Adipocyte (in vitro differentiated cells): Measurements from ENCODE around the gene NACA.
"Not testable (repeated sequence)": the region's sequence is repeated elsewhere in the genome, so short reads cannot be mapped to it uniquely, and the experiment has no call there.

ENCODE experiments used
- DNase-seq: peaks from one replicate; pipeline ENCODE4 v3.0.0-alpha.2; 2015; ENCODE audit warnings: low read depth
- H3K27me3 ChIP-seq: replicated peaks from 2 replicates; pipeline ENCODE4 v1.7.0; 2013; ENCODE audit warnings: mild to moderate bottlenecking, low read length, moderate library complexity; ENCODE audit not compliant: control insufficient read depth, insufficient read depth
- H3K36me3 ChIP-seq: 2 replicates; pipeline ENCODE4 v1.7.0; 2013; ENCODE audit warnings: low read length, mild to moderate bottlenecking, moderate library complexity; ENCODE audit not compliant: control insufficient read depth, insufficient read depth, severe bottlenecking
- H3K4me1 ChIP-seq: 2 replicates; pipeline ENCODE4 v1.7.0; 2013; ENCODE audit warnings: mild to moderate bottlenecking, low read length, moderate library complexity; ENCODE audit not compliant: control insufficient read depth, insufficient read depth
- H3K4me3 ChIP-seq: 2 replicates; pipeline ENCODE4 v1.7.0; 2013; ENCODE audit warnings: mild to moderate bottlenecking, low read length, moderate library complexity
- H3K9ac ChIP-seq: 2 replicates; pipeline ENCODE4 v1.7.0; 2013; ENCODE audit warnings: mild to moderate bottlenecking, low read length, moderate library complexity
- H3K9me3 ChIP-seq: 2 replicates; pipeline ENCODE4 v1.7.0; 2013; ENCODE audit warnings: mild to moderate bottlenecking, low read length, moderate library complexity; ENCODE audit not compliant: control insufficient read depth

The NACA gene

DNA sequence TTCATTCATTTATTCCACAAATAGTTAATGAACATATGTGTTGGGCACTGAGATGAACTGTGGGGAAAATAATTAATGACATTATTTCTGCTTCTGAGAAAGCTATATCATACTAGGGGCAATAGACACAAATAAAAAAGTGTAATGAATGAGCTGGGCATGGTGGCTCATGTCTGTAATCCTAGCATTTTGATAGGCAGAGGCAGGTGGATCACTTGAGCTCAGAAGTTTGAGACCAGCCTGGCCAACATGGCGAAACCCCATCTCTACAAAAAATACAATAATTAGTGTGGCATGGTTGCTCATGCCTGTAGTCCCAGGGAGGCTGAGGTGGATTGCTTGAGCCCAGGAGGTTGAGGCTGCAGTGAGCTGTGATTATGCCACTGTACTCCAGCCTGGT, 32.9 kb upstream of the NACA start:
- not testable (repeated sequence) for H3K9ac ChIP-seq, H3K4me3 ChIP-seq, H3K36me3 ChIP-seq, H3K4me1 ChIP-seq, H3K9me3 ChIP-seq, H3K27me3 ChIP-seq, DNase-seq

DNA sequence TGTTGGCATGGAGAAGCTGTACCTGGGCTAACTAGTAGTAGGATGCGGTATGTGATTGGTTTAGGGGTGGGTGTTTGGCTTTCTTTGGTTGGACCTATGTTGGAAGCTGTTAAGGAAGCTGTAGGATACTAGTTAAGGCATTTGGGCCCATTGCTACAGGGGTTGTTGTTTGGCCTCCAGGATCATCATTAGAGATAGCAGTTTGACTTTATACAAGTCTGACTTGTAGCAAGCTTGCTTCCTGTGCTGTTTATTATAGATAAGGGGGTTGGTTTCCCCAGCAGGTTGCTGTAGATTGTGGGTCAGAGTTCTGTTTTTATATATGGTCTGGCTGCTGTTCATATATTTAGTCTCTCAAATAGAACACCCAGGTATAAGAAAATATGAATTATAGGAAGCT, 28.5 kb upstream of the NACA start:
- no peaks in the 10 kb centered on the region for H3K36me3 ChIP-seq
- peaks cover 4% of the 10 kb centered on the region for H3K4me1 ChIP-seq
- DNase-seq, result no peak
- no peak overlapping the region for H3K9ac ChIP-seq
- no peak overlapping the region for H3K4me3 ChIP-seq
- no peaks in the 10 kb centered on the region for H3K27me3 ChIP-seq
- H3K9me3 ChIP-seq, result peaks cover 3% of the 10 kb centered on the region

DNA sequence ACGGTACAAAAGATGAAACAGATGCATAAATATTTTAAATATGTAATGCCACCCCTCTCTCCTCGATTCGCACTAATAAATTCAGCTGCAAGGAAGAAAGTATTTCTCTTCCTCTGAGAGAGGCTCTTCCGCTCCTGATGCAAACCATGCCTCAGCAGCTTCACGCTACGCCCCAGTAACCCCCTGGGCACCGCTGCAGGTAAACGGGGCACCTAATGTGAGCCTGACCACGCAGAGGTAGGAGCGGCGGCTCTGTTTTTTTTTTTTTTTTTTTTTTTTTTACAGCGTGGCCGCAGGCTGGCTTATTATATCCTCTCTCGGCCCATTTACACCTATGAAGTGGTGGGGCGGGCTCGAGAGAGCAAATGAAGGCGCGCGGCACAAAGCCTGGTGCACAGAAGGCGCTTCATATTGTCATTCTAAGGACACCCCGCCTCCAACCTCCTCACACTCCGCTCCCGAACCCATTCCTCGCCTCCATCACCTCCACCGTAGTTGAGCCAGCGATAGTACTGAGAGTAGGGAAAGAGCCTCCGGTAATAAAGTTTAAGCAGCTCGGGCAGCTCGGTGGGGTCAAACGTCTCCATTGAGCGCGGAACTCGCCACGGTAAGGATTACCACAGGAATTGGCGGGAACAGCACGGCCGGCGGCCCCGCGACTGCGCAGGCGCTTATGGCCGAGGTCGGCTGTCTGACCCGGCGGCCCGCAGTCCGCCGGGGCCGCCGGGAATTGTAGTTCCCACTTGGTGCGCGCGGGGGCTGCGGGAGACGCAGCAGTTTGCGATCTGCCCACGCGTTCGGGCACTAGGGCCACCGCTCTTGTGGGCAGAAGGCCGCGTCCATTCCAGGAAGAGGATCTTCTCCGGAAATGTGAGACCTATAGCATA, 26.9 kb upstream of the NACA start, which contains the start of gene PRIM1:
PRIM1 (minus strand) TSS at position 612 of the 887 bp plus-strand sequence; CDS start at position 587, 25 bp downstream.
- H3K9ac ChIP-seq, result peak within 1 kb of the TSS; percentile 86

DNA sequence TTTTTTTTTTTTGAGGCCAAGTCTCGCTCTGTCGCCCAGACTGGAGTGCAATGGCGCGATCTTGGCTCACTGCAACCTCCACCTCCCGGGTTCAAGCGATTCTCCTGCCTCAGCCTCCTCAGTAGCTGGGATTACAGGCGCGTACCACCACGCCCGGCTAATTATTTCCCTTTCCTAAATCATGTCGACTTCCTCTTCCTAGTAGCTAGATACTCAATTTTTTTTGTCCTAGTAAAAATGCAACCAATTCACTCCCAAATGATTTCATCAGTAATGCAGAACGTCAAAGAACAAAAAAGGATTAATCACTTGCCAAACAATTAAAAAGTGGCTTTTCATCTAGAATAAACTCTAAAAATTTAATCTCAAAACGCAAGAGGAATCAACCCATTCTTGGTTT, 25.5 kb upstream of the NACA start:
- not testable (repeated sequence) for H3K27me3 ChIP-seq, H3K9me3 ChIP-seq, H3K9ac ChIP-seq, DNase-seq, H3K36me3 ChIP-seq, H3K4me1 ChIP-seq
- peak overlapping the region; percentile 96 for H3K4me3 ChIP-seq

More for the DNA sequence above, 26.9 kb upstream of the NACA start, which contains the start of gene PRIM1:
- peak; percentile 89 for DNase-seq
- Histone ChIP-seq H3K9me3 (no peaks in the 10 kb centered on the region), H3K4me1 (peaks cover 4% of the 10 kb centered on the region), H3K4me3 (peak within 1 kb of the TSS; percentile 96), H3K27me3 (no peaks in the 10 kb centered on the region), H3K36me3 (no peaks in the 10 kb centered on the region)

DNA sequence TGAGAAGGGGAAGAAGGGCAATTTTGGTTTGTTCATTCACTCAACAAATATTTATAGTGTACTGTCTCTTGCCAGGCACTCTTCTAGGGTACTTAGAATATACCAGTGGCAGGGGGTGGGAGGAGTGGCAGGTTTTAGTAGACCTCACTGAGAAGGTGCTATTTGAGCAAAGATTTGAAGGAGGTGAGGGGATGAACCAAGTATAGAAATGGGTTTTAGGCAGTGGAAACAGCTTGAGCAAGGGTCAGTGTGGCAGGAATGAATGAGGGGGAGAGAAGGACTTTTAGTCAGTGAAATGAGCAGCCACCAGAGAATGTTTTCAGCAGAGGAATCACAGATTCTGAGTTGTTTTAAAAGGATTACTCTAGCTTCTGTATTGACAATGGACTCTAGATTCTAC, 24.8 kb upstream of the NACA start:
- Histone ChIP-seq H3K36me3 (no peaks in the 10 kb centered on the region), H3K4me3 (no peak overlapping the region), H3K27me3 (no peaks in the 10 kb centered on the region), H3K9ac (no peak overlapping the region), H3K4me1 (peaks cover 4% of the 10 kb centered on the region), H3K9me3 (no peaks in the 10 kb centered on the region)
- DNase-seq, result no peak

DNA sequence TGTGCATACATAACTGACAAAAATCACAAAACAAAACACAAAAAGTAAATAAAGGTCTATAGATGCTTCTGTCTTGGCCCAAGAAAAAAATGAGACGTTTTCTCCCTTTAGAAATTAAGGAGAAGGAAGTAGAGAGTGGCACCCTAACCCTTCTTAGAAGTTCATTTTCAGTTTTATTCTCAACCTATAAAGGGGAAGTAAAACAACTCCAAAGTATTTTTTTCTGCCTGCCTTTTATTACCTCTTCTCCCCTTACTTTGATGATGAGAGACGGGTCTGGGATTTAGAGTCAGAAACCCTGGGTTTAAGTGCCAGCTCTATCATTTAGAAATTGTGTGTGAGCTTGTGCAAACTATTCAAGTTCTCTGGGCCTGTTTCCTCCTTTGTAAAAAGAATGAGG, 24.3 kb upstream of the NACA start:
- no peak for DNase-seq
- peaks cover 4% of the 10 kb centered on the region for H3K4me1 ChIP-seq
- no peak overlapping the region for H3K9ac ChIP-seq
- H3K4me3 ChIP-seq, result no peak overlapping the region
- H3K27me3 ChIP-seq, result no peaks in the 10 kb centered on the region
- no peaks in the 10 kb centered on the region for H3K9me3 ChIP-seq
- peaks cover 2% of the 10 kb centered on the region for H3K36me3 ChIP-seq

DNA sequence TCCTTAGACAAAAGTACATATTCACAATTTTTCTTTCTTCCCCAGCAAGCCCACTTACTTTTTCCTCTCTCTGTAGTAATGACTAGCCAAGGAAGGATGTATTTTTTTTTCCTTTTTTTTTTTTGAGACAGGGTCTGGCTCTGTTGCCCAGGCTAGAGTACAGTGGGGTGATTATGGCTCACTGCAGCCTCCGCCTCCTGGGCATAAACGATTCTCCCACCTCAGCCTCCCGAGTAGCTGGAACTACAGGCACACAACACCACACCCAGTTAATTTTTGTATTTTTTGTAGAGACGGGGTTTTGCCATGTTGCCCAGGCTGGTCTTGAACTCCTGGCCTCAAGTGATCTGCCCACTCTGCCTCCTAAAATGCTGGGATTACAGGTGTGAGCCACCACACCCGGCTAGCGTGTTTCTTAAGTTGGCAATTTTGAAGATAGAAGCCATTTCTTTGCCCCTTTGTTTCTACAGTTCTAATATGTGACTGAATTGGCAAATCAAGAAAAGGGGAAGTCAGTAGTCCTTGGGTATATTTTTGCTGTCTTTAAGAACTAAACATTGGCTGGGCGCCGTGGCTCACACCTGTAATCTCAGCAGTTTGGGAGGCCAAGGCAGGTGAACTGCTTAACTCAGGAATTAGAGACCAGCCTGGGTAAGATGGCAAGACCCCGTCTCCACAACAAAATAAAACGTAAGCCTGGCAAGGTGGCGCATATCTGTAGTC, 3.2 kb upstream of the NACA start:
- no peaks in the 10 kb centered on the region for H3K27me3 ChIP-seq
- no peaks in the 10 kb centered on the region for H3K36me3 ChIP-seq
- H3K4me1 ChIP-seq, result peaks cover 12% of the 10 kb centered on the region
- H3K9me3 ChIP-seq, result no peaks in the 10 kb centered on the region
- no peak overlapping the region for H3K9ac ChIP-seq
- DNase-seq, result no peak
- no peak overlapping the region for H3K4me3 ChIP-seq

DNA sequence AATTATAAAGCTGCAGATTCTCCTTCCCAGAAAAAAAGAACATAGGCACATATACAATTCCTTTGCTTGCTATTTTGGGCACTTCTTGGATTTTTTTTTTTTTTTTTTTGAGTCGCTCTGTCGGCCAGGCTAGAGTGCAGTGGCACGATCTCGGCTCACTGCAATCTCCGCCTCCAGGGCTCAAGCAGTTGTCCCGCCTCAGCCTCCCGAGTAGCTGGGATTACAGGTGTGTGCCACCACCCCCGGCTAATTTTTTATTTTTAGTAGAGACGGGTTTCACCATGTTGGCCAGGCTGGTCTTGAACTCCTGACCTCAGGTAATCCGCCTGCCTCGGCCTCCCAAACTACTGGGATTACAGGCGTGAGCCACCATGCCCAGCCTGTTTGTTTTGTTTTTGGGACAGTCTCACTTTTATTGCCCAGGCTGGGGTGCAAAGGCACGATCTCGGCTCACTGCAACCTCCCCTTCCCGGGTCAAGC, 1.1 kb upstream of the NACA start:
- H3K9ac ChIP-seq, result peak overlapping the region; percentile 100
- not testable (repeated sequence) for H3K27me3 ChIP-seq, DNase-seq, H3K9me3 ChIP-seq
- H3K4me1 ChIP-seq, result peaks cover 33% of the 10 kb centered on the region
- H3K36me3 ChIP-seq, result peaks cover 14% of the 10 kb centered on the region
- peak overlapping the region; percentile 98 for H3K4me3 ChIP-seq

DNA sequence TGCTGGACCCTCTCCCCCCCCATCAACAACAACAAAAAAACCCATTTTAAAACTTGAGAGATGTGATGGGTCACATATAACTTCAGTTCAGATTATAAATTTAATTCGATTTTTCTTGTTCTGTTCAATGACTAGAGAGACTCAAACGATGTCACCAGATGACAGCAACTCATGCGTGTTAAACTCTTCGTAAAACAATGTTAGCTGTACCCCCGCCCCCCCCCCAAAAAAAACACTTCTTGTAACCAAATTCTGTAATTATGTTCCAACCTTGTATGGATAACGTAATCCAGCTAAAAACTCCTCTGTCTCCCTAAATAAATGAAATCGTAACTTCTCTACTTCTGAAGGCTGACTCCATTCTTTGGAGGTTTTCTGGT, 614 bp upstream of the NACA start:
- DNase-seq, result no peak
- Histone ChIP-seq H3K4me1 (peaks cover 38% of the 10 kb centered on the region), H3K36me3 (peaks cover 20% of the 10 kb centered on the region), H3K9ac (peak overlapping the region; percentile 100), H3K4me3 (peak overlapping the region; percentile 98), H3K9me3 (no peaks in the 10 kb centered on the region), H3K27me3 (no peaks in the 10 kb centered on the region)

DNA sequence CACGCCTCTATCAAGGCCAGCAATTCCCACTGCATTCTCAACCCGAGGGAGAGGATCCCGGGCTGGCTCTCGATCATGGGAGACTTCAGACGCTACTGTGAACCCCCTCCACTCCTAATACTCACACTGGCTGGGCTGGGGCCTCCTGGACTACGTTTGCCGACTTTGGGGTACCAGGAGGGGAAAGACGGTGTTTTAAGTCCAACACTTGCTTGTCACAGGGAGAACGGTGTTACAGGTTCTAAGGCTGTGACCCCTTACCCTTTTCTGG, 463 bp downstream of the NACA start:
- H3K36me3 ChIP-seq, result peaks cover 30% of the 10 kb centered on the region
- DNase-seq, result peak; percentile 39

DNA sequence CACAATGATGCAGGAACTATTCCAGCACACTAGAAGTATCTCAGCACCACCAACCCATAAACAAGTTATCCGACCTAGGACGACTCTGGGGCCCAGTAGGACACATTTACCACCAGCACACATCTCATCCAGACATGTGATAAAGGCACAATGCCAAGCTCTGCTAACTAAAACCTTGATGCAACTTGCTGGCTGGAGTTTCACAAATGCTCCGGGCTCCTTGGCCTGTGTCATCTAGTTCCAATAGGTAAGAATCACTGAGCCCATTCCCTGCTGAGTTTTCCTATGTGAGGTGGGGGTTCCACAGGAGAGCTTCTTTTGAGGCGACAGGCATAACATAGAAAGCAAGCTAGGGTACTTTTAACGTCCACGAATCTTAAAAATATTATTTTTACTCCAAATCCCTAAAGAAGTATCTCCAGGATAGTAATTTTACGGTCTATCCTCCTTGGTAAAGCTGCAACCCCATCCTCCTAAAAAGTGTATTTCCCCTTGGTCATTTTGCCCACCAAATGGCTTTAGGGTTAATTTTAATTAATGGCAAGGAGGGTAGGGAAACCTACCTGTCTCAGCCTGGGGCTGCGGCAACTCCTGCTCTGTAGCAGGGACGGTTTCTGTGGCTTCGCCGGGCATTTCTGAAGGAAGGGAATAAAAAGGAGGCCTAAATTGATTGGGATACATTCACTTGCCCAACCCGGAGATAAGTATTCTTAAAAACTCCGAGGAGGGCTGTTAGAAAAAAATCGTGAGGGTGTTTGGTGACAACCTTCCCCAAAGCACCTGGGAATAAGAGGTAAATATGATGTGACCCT, 1.0 kb downstream of the NACA start:
- peak overlapping the region; percentile 100 for H3K9ac ChIP-seq
- peaks cover 53% of the 10 kb centered on the region for H3K4me1 ChIP-seq
- H3K36me3 ChIP-seq, result peaks cover 36% of the 10 kb centered on the region
- H3K4me3 ChIP-seq, result peak overlapping the region; percentile 98
- H3K9me3 ChIP-seq, result no peaks in the 10 kb centered on the region
- peak; percentile 90 for DNase-seq
- H3K27me3 ChIP-seq, result no peaks in the 10 kb centered on the region

More for the DNA sequence above, 463 bp downstream of the NACA start:
- H3K4me1 ChIP-seq, result peaks cover 48% of the 10 kb centered on the region
- H3K9me3 ChIP-seq, result no peaks in the 10 kb centered on the region
- peak overlapping the region; percentile 100 for H3K9ac ChIP-seq
- H3K4me3 ChIP-seq, result peak overlapping the region; percentile 98
- H3K27me3 ChIP-seq, result no peaks in the 10 kb centered on the region
